CD4-positive, alpha-beta T cell treated with Interferon gamma for 1 hour (primary cell): ENCODE measurements around the gene USP17L28.
A peak's percentile ranks its signal among the peaks of the same experiment; 100 is the strongest.
"Not testable (repeated sequence)": the region's sequence is repeated elsewhere in the genome, so short reads cannot be mapped to it uniquely, and the experiment has no call there.

Source experiments
- DNase-seq: peaks from one replicate; pipeline ENCODE4 v3.0.0-alpha.2; 2020

Gene USP17L28

GRCh38 chr4:9348593-9348992, at the start of gene USP17L28:
Gene USP17L28 (plus strand): TSS chr4:9348893. CDS start chr4:9348893, 0 bp downstream.
- not testable (repeated sequence) for DNase-seq

GRCh38 chr4:9324191-9324590, 24.5 kb upstream of the USP17L28 start:
- not testable (repeated sequence) for DNase-seq

- DNase-seq = not testable (repeated sequence)
Measured at GRCh38 chr4:9324865-9325264, 23.8 kb upstream of the USP17L28 start, which contains the start of gene USP17L24. Gene USP17L24 (plus strand): TSS chr4:9325165. CDS start chr4:9325165, 0 bp downstream.

- DNase-seq = not testable (repeated sequence)
Measured at GRCh38 chr4:9329611-9330010, 19.1 kb upstream of the USP17L28 start, which contains the start of gene USP17L25. Gene USP17L25 (plus strand): TSS chr4:9329911. CDS start chr4:9329911, 0 bp downstream.

- not testable (repeated sequence) for DNase-seq
Measured at GRCh38 chr4:9334358-9334757, 14.3 kb upstream of the USP17L28 start, which contains the start of gene USP17L26. Gene USP17L26 (plus strand): TSS chr4:9334658. CDS start chr4:9334658, 0 bp downstream.

GRCh38 chr4:9339103-9339502, 9.6 kb upstream of the USP17L28 start, which contains the start of gene USP17L5:
Gene USP17L5 (plus strand): TSS chr4:9339403. CDS start chr4:9339403, 0 bp downstream.
- not testable (repeated sequence) for DNase-seq

- not testable (repeated sequence) for DNase-seq
Measured at GRCh38 chr4:9343848-9344247, 4.8 kb upstream of the USP17L28 start, which contains the start of gene USP17L27. Gene USP17L27 (plus strand): TSS chr4:9344148. CDS start chr4:9344148, 0 bp downstream.

- not testable (repeated sequence) for DNase-seq
Measured at GRCh38 chr4:9350866-9351265, 2.2 kb downstream of the USP17L28 start.

- not testable (repeated sequence) for DNase-seq
Measured at GRCh38 chr4:9353338-9353737, 4.6 kb downstream of the USP17L28 start, which contains the start of gene USP17L29. Gene USP17L29 (plus strand): TSS chr4:9353638. CDS start chr4:9353638, 0 bp downstream.

- not testable (repeated sequence) for DNase-seq
Measured at GRCh38 chr4:9362829-9363228, 14.1 kb downstream of the USP17L28 start, which contains the start of gene USP17L30. Gene USP17L30 (plus strand): TSS chr4:9363129. CDS start chr4:9363129, 0 bp downstream.

- DNase-seq = not testable (repeated sequence)
Measured at GRCh38 chr4:9379881-9380280, 31.2 kb downstream of the USP17L28 start.

GRCh38 chr4:9381012-9381534, 32.4 kb downstream of the USP17L28 start:
- DNase-seq = peak; percentile 58

- no peak for DNase-seq
Measured at GRCh38 chr4:9384126-9384525, 35.4 kb downstream of the USP17L28 start.

GRCh38 chr4:9389001-9389400, 40.3 kb downstream of the USP17L28 start:
- not testable (repeated sequence) for DNase-seq
